HL-60/S4 treated with phorbol 12-myristate 13-acetate at 8.2 ng/mL for 4 days and 3 days (cell line): ENCODE measurements around the gene CACNA1G.

Source experiments
- in situ Hi-C: fragments of 300-500 bp; cut with MboI; formaldehyde crosslinking; loops from 2 replicates; pipeline ENCODE4 v1.15.0; 2022; ENCODE audit warnings: low sequenced_read_pairs

CACNA1G gene

DNA sequence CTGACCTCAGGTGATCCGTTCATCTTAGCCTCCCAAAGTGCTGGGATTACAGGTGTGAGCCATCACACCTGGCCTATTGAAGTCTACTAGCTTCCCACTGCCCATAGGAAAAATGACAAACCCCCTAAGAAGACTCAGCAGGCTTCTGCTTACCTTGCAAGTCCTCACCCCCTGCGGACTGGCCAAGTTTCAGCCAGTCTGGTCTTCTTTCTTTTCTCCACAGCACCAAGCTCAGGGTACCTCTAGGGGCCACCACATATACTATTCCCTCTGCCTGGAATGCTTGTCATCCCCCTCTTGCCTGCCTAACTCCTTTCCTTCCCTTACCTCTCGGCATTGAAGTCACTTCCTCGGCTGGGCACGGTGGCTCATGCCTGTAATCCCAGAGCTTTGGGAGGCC, 105.3 kb downstream of the CACNA1G start:
- in situ Hi-C loops: no loop called here

DNA sequence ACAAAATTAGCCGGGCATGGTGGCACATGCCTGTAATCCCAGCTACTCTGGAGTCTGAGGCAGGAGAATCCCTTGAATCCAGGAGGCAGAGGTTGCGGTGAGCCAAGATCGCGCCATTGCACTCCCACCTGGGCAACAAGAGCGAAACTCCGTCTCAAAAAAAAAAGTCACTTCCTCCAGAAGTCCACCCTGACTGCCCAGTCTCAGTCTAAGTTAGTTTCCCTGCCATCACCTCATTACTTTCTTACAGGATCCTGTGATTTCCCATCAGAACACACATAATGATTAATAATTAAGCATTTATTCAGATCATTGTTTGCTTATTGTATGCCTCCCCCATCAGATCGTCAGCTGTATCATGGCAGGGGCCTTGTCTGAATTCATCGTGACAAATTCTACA, 105.8 kb downstream of the CACNA1G start:
- in situ Hi-C loops: no loop called here

DNA sequence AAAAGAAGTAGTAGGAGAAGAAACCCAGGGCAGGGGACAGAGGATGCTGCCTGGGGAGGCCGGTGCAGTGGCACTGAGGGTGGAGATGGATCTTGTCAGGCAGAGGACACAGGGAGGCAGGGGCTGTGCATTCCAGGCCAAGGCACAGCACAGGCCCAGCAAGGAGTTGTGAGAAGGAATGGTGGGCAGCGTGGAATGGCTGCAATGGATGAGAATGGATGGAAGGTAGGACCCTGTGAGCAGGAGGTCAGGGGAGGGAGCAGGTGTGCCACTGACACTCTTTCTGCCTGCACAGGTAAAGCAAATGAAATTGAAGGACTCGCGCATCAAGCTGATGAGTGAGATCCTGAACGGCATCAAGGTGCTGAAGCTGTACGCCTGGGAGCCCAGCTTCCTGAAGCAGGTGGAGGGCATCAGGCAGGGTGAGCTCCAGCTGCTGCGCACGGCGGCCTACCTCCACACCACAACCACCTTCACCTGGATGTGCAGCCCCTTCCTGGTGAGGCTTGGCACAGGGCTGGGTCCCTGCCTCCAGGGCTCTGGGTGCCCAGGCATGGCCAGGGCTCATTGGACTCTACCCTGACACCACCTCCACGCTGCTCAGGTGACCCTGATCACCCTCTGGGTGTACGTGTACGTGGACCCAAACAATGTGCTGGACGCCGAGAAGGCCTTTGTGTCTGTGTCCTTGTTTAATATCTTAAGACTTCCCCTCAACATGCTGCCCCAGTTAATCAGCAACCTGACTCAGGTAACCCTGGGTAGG, 106.9 kb downstream of the CACNA1G start:
- in situ Hi-C loops: no loop called here

DNA sequence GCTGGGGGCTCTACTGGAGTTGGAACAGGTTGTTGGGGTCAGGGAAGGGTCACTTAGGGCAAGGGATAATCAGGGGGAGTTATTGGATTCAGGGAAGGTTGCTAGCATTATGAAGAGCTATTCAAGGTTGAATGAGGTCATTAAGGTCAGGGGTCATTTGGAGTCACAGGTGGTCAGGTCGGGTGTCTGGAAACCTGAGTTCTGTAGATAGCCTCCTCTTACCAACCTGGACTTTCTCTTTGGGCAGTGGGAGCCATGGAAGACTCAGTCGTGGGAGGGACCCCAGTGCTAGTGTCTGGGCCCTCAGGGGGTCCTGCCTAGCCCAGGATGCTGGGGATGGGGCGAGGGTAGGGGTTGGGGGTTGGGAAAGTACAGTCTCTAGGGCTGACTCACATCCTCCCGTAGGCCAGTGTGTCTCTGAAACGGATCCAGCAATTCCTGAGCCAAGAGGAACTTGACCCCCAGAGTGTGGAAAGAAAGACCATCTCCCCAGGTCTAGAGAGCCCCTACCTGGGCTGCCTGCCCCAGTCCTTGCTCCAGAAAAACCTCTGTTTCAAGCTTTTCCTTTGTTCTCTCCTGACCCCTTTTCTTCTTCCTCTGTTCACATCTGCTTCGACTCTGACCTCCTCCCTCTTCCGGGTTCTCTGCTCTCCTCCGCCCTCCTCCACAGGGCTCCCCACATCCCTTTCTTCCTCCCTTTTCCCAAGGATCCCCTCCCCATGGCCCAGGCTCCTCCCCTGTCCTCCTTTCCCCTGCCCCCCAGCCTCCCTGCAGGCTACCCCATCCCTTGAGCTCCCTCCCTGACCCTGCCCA, 107.7 kb downstream of the CACNA1G start:
- in situ Hi-C loops: no loop called here

DNA sequence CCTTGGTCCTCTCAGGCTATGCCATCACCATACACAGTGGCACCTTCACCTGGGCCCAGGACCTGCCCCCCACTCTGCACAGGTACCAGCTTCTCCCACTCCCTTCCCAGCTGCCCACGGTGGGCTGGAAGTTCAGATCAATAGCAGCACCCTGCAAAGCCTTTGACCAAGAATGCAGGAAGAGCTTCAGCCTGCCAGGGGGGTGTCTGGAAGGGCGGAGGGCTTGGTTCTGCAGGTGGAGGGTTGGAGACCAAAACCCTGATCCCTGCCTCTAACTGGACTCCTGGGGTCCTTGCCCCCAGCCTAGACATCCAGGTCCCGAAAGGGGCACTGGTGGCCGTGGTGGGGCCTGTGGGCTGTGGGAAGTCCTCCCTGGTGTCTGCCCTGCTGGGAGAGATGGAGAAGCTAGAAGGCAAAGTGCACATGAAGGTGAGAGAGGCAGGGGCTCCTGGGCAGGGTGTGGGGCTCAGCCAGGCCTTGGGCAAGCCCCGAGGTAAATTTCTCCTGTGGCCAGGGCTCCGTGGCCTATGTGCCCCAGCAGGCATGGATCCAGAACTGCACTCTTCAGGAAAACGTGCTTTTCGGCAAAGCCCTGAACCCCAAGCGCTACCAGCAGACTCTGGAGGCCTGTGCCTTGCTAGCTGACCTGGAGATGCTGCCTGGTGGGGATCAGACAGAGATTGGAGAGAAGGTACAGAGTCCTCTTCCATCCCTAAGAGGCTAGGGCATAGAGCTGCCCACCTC, 108.5 kb downstream of the CACNA1G start:
- in situ Hi-C loops: no loop called here

DNA sequence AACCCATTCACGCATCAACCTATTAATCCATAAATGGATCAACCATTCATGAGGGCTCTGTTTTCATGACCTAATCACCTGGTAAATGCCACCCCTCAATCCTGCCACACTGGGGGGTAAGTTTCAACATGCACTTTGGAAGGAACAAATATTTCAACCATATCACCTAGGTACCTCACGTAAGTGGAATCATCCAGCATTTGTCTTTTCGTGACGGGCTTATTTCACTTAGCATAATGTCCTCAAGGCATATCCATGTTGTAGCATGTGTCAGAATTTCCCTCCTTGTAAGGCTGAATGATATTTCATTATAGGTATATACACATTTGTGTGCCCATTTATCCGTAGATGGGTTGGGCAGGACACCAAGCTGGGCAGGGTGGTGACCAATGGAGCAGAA, 111.6 kb downstream of the CACNA1G start:
- in situ Hi-C loops: no loop called here

DNA sequence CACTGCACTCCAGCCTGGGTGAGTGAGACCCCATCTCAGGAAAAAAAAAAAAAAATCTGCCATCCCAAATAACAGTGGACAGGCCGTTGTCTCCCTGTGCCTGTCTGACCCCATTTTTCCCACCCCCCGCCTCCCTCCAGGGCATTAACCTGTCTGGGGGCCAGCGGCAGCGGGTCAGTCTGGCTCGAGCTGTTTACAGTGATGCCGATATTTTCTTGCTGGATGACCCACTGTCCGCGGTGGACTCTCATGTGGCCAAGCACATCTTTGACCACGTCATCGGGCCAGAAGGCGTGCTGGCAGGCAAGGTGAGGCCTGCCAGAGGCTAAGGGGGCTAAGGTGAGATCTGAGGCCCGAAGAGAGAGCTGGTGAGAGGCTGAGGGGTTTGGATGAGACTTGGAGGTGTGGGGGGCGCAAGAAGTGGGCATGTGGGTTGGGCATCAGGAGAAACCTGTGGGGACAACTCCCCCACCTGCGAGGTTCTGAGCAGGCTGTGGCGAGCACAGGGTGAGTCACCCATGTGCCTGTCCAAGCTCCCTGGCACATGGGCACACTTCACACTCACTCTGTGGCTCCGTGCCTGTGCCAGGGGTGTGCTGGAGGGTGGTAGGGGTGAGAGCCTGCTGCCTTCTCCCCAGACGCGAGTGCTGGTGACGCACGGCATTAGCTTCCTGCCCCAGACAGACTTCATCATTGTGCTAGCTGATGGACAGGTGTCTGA, 112.5 kb downstream of the CACNA1G start:
- in situ Hi-C loops: no loop called here

DNA sequence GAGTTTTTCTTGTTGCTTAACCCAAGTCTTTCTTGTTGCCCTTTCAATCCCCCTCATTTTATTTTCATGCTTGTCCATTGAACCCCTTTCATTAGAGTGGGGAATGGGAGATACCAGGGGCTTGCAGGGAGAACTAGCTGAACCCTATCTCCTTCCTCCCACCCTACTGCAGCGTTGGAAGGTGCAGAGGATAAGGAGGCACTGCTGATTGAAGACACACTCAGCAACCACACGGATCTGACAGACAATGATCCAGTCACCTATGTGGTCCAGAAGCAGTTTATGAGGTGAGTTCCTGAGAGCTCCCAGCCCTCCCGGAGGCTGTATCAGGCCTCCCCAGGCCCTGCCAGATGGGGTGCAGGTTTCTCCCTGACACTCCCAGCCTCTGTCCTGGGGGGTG, 114.7 kb downstream of the CACNA1G start:
- in situ Hi-C loops: no loop called here

DNA sequence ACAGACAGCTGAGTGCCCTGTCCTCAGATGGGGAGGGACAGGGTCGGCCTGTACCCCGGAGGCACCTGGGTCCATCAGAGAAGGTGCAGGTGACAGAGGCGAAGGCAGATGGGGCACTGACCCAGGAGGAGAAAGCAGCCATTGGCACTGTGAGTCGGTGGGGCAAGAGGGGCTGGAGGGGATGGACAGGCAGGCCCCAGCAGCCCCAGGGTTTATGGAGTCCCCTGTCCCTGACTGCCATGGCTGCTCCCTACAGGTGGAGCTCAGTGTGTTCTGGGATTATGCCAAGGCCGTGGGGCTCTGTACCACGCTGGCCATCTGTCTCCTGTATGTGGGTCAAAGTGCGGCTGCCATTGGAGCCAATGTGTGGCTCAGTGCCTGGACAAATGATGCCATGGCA, 115.1 kb downstream of the CACNA1G start:
- in situ Hi-C loops: no loop called here

DNA sequence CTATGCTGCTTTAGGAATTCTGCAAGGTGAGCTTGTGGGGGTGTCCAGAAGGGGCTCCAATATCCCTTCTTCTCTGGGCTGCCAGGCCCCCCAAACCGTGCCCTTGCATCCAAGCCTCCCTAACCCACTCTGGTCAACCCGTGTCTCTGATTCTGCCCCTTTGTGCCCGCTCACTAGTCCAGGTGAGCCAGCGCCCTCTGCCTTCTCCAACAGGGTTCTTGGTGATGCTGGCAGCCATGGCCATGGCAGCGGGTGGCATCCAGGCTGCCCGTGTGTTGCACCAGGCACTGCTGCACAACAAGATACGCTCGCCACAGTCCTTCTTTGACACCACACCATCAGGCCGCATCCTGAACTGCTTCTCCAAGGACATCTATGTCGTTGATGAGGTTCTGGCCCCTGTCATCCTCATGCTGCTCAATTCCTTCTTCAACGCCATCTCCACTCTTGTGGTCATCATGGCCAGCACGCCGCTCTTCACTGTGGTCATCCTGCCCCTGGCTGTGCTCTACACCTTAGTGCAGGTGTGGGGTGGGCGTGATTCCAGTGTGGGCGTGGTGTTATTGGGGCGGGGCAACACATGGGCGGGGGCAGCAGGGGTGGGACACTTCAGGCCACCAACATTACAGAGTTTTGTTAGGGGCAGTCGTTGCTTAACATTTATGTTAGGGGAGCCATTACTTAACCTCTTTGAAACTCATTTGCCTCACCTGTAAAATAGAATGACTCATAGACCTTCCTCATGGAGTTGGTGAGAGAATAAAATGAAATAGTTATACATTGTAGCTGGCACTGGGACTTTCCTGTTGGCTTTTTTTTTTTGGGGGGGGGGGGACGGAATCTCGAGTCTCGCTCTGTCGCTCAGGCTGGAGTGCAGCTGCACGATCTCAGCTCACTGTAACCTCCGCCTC, 115.8 kb downstream of the CACNA1G start:
- in situ Hi-C loops: no loop called here
